ENCODE measurements around the gene MAST4. TPM values are rescaled to one million over a fixed set of nuclear protein-coding genes. Genes with fewer than 3 reads are reported as not detected.

MAST4 gene
- total and polyA plus RNA-seq, 2 of the 13 experiments (the other 11 are each of a cell fraction or from before 2014, with no cell fraction given), result 3.4 to 3.7 TPM

DNA sequence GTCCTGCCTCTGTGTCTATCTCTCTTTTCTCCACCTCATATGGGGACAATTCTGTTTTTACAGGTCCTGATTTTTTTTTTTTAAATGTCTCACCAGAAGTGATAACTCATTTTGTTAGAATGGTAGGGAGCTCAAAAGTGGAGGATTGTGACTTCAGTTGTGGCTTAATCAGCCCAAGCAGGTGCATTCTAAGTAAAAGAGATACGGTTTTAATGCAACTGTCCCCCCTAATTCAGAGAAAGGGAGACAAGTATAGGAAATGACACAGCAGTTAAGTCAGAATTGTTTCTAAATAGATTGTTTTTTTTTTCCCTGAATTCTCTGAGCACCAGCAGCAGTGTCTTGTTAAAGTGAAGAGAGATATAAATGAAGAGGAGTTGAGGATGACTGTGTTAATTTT lies 24.5 kb downstream of the MAST4 start:
- intact Hi-C loops (cut with micrococcal nuclease; ENCODE audit: unreplicated experiment) (no loop called here), in situ Hi-C loops (cut with HindIII; ENCODE audit: extremely low pct_ligation_motif_present, low pct_unique_long_range_greater_than_20kb) (no loop called here)
- TF ChIP-seq POLR2AphosphoS5 (IDR thresholded peaks at IDR 0.05; ENCODE audit: low read depth, low read length), result no peak
- TF ChIP-seq CREB1 (IDR thresholded peaks at IDR 0.05), result no peak
- TF ChIP-seq CREB1 (CRISPR knock-in tag; IDR thresholded peaks at IDR 0.05), result no peak
- TF ChIP-seq CBX1 (IDR thresholded peaks at IDR 0.05; ENCODE audit: low read depth), result no peak
- no peak for TF ChIP-seq TMF1 (CRISPR knock-in tag; IDR thresholded peaks at IDR 0.05; ENCODE audit: low read depth)
- TF ChIP-seq ZMYM4 (CRISPR knock-in tag; IDR thresholded peaks at IDR 0.05), result no peak
- TF ChIP-seq, protein P1, sequence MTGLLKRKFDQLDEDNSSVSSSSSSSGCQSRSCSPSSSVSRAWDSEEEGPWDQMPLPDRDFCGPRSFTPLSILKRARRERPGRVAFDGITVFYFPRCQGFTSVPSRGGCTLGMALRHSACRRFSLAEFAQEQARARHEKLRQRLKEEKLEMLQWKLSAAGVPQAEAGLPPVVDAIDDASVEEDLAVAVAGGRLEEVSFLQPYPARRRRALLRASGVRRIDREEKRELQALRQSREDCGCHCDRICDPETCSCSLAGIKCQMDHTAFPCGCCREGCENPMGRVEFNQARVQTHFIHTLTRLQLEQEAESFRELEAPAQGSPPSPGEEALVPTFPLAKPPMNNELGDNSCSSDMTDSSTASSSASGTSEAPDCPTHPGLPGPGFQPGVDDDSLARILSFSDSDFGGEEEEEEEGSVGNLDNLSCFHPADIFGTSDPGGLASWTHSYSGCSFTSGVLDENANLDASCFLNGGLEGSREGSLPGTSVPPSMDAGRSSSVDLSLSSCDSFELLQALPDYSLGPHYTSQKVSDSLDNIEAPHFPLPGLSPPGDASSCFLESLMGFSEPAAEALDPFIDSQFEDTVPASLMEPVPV (CRISPR knock-in tag; IDR thresholded peaks at IDR 0.05), result no peak
- TF ChIP-seq NFIC (IDR thresholded peaks at IDR 0.05; ENCODE audit: low read length), result no peak
- TF ChIP-seq ZNF232 (CRISPR knock-in tag; IDR thresholded peaks at IDR 0.05; ENCODE audit: borderline replicate concordance), result no peak
- TF ChIP-seq DMAP1 (CRISPR knock-in tag; IDR thresholded peaks at IDR 0.05), result no peak
- TF ChIP-seq TBL1XR1 (IDR thresholded peaks at IDR 0.05; ENCODE audit: borderline replicate concordance, low read length, partially characterized antibody), result no peak
- TF ChIP-seq, protein P2, sequence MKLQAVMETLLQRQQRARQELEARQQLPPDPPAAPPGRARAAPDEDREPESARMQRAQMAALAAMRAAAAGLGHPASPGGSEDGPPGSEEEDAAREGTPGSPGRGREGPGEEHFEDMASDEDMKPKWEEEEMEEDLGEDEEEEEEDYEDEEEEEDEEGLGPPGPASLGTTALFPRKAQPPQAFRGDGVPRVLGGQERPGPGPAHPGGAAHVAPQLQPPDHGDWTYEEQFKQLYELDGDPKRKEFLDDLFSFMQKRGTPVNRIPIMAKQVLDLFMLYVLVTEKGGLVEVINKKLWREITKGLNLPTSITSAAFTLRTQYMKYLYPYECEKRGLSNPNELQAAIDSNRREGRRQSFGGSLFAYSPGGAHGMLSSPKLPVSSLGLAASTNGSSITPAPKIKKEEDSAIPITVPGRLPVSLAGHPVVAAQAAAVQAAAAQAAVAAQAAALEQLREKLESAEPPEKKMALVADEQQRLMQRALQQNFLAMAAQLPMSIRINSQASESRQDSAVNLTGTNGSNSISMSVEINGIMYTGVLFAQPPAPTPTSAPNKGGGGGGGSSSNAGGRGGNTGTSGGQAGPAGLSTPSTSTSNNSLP (IDR thresholded peaks at IDR 0.05; ENCODE audit: low read depth, low read length), result no peak
- TF ChIP-seq ZFP82 (CRISPR knock-in tag; IDR thresholded peaks at IDR 0.05; ENCODE audit: borderline replicate concordance), result no peak
- no peak for FAIRE-seq
- no TSS peak for BruUV-seq (replicated peaks)
- H3K27ac ChIP-seq (ENCODE audit: extremely low read length, insufficient read depth, low read length), result no peak overlapping the region
- no peaks in the 10 kb centered on the region for H3K9me3 ChIP-seq (ENCODE audit: low read length)
- H2AFZ ChIP-seq (ENCODE audit: low read length), result no peak overlapping the region
- no peaks in the 10 kb centered on the region for H3K4me1 ChIP-seq (ENCODE audit: insufficient read depth, low read length)
- no peak for DNase-seq (ENCODE audit: low spot score)
- H3K79me2 ChIP-seq (ENCODE audit: insufficient read depth, low read length), result no peaks in the 10 kb centered on the region
- no peak for ATAC-seq
- peaks cover 0 to 18% of the 10 kb centered on the region in 2 experiments; a peak in 3 of 5 replicates for H3K27me3 ChIP-seq (ENCODE audit: control insufficient read depth in 1 of 2, insufficient read depth in 2 of 2, low read length in 2 of 2)
- 0% methylated on average over 1 of the region's 1 CpG for WGBS (ENCODE audit: low lambda C conversion rate)
- no peak overlapping the region for H3K9ac ChIP-seq (ENCODE audit: insufficient read depth, low read depth, low read length)
- H3K36me3 ChIP-seq (replicated peaks in 1 of 2; ENCODE audit: control insufficient read depth in 1 of 2, insufficient read depth in 2 of 2, low read length in 2 of 2), result no peaks in the 10 kb centered on the region
- H3K4me3 ChIP-seq (replicated peaks in 1 of 3; ENCODE audit: insufficient read depth in 1 of 3, low read depth in 2 of 3, low read length in 3 of 3), result no peak overlapping the region
- ChIA-PET POLR2A (no interaction called here), CTCF (ENCODE audit: low intra/inter-chr PET ratio, low total read pairs) (no interaction called here)
- no peak overlapping the region for H3K4me2 ChIP-seq (ENCODE audit: low read depth, low read length)
- H4K20me1 ChIP-seq (ENCODE audit: insufficient read depth, low read length), result no peaks in the 10 kb centered on the region

All from HepG2 (cell line).